Stimulated activated CD8-positive, alpha-beta memory T cell treated with anti-CD3 and anti-CD28 coated beads, Interleukin-7, amount 100 ng/mL, for 1 hour (primary cell): Measurements from ENCODE around the gene ADSL.

Experiments
- DNase-seq, 2 donors: peaks; one replicate each; pipeline ENCODE4 v3.0.0-alpha.2; 2020; ENCODE audit warnings: low read depth in 2 of 2

The ADSL gene

DNA sequence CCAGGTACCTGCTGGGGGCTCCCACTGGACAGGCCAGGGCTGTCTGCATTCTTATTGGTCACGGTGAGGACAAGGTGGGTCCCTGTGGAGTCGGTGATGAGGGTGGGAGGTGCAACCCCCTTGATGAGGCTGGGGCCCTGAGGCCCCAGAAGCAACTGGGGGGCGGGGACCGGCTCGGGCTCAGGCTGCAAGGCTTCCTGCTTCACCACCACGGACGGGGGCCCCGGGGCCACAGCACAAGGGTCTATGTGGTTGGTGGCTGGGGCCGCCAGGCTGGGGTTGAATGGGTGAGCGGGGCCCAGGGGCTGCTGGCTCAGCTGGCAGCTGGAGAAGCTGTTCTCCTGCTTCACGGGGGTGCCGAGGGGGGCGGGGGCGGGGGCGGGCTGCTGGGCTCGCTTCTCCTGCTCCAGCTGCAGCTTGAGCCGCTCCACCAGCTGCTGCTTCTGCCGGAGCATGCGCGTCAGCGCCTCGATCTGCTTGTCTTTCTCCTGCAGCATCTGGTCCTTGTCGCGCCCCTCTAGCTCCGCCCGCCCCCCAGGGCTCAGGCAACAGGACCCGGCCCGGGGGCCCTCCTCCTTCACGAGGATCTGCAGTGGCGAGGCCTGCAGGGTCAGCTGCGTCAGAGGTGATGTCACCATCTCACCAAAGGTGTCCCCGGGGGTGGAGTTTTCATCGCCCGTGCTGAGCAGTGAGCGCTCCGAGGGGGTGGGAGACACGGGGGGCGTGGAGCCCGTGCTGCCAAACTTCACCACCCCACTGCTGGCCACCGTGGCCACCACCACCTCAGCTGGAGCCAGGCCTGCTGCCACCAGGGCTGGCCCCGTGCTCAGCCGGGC lies 72.3 kb downstream of the ADSL start:
- DNase-seq: no peak

DNA sequence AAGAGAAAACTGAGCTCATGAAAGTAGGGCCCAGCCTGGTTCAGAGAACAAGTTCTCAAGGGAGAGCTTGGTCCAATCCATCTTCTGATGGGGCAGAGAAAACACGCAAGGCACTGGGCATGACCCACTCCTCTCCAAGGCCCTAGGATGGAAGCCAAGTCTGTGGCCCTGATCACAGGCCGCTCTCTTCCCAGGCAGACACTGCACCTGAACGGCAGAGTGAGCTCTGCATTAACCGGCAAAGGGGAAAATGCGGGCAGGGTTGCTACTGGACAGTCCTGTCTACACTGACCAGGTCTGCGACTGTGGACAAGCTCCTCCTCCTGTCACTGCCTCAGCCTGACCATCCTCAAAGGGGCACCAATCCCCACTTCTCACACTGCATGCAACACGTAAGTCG lies 73.4 kb downstream of the ADSL start:
- DNase-seq: no peak

DNA sequence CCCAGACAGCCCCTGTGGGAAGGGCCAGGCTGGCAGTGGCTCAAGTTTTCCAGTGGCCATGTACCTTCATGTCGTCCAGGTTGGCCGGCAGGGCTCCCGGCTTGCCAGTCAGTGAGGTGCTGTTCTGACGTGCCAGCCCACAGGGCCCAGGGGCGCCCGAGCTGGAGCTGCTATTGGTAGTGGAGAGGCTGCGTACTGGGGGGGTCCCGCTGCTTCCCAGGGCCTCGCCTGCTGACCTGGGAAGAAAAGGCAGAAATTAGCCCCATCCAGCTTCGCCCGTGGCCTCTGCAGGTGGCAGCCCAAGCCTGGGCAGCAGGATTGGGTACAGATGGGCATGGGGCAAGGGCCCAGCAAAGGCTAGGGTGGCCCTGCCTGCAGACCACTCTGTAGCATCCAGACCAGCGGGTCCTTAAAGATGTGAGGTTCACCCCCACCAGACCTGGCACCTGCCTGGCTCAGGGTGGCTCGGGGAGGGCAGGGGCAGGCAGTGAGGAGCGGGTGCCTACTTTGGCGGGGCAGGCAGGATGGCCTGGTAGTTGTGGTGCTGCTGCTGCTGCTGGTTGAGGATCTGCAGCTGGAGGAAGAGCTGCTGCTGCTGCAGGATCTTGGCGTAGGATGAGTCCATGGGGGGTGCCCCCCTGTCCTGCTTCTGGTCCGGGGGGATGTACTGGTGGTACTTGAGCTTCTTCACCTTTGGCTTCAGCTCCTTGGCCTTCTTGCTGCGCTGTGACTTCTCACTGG lies 74.2 kb downstream of the ADSL start:
- DNase-seq: no peak

DNA sequence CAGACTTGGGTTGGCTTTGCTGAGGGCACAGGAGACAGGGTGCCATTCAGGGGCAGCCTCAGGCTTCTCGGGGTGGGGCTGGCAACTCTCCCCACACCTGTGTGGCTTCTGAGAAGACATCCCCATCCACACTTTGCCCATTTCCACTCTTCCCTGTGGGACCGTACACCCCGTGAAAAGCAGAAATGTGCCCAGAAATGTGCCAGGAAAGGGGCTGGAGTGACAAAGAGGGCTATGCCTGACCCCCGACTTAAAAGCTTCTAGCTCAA lies 74.7 kb downstream of the ADSL start:
- DNase-seq: no peak

DNA sequence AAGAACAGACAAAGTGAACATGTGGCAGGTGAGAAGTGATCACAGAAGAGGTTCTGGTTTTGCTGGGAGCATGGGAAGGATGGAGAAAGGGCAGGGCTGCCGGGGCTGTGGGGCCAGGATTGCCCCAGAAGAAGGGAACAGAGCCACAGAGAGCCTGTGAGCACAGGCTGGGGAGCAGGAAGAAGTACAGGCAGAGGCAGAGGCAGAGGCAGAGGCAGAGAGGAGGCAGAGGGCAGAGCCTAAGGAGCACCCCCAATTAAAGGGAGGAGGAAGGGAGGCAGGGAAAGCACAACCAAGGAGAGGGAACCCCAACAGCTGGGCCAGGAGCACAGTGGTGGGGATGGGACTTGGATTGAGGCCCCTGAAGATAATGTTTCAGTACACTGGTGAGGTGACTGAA lies 75.6 kb downstream of the ADSL start:
- no peak for DNase-seq

DNA sequence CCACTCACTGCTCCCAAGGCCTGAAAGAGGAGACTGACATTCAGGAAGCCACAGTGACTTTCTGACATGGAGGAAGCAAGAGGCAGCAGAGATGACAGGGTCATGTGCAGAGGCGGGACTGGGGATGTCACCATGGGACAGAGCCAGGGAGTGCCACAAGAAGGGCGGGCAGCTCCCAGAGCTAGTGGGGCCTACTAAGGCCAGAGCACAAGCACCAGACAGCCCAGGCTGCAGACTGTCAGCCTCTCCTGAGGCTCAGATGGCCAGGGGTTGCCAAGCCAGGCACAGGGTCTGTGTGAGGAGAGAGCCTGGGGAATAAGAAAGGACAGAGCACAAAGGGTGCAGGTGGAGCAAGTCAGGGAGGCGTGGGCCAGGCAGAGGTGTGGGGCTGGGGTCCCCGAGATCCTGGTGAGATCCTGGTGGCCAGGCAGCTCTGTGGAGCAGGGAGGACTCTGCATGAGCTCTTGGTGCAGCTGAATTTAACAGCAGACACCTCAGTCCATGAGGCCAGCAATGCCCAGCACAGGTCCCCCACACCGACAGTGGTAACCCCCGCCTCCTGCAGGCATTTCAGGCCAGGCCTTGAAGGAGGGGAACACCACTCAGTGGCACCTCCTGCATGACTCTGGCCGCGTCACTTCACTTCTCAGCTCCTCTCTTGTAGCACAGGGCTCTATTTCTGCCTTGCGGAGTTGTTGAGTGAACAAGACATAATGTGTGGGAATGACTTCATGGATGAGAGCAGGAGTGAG lies 76.4 kb downstream of the ADSL start:
- DNase-seq: no peak

DNA sequence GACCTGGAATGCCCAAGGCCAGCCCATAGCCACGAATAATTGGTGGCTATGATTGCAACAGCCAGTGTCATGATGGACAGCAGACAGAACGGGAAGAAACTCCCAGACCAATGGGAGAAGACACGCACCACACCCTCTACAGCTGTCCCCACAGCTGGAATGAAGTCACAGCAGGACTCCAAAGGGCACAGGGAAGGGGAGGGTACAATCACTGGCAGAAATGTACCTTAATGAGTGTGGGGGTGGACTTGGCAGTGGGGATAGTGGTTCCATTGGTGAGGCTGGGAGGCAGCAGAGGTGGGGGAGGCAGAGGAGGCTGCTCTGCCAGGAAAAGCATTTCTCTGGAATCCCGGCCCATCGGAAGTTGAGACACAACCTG lies 77.0 kb downstream of the ADSL start:
- no peak for DNase-seq

DNA sequence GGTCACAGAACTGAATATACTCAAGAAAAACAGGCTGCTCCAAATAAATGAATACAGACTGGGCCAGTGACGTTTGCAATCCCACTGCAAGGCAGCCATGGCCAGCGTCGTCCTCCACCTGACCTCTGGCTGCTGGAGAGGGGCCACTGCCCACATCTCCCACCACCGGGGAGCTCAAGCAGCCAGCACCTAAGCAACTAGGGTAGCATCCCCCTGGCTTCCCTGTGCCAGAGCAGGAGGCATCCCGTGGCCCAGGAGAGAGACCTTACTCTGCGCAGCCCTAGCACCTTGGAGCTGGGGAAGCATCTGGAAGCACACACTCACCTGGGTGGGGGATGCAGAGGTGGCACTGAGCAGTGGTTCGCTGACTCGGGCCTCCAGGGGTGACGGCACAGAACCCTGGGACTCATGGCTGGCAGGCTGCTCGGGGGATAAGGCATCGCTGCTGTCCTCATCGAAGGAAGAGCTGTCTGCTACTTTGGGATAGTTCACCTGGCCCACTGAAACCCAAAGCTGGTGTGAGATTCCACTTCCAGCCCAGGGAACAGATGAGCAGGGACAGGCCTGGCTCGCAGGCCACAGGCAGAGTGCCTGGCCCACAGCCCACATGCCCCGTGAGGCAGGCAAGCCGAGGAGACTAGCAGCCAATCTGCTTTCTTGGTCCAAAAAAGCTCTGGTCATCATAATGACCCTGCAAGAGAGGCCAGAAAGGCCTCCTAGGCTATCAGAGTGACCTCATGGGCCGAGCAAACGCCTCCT lies 77.8 kb downstream of the ADSL start:
- no peak for DNase-seq

DNA sequence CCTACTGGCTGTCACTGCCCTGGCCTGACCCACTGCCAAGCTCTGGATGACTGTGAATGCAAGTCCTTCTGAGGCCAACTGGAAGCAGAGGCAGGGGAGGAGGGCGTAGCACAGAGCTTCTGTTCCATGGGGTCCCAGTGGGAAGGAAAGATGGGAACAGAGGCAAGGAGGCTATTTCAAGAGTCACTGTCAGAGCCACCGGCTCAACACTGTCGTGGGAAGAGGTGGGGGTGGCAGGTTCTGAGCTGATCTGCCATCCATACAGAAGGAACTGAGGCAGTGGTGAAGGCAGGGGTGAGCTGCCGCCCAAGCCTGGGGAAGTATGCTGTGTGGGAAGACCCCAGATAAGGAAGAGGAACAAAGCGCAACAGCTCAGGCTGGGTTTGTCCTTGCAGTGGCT lies 78.8 kb downstream of the ADSL start:
- DNase-seq: no peak

DNA sequence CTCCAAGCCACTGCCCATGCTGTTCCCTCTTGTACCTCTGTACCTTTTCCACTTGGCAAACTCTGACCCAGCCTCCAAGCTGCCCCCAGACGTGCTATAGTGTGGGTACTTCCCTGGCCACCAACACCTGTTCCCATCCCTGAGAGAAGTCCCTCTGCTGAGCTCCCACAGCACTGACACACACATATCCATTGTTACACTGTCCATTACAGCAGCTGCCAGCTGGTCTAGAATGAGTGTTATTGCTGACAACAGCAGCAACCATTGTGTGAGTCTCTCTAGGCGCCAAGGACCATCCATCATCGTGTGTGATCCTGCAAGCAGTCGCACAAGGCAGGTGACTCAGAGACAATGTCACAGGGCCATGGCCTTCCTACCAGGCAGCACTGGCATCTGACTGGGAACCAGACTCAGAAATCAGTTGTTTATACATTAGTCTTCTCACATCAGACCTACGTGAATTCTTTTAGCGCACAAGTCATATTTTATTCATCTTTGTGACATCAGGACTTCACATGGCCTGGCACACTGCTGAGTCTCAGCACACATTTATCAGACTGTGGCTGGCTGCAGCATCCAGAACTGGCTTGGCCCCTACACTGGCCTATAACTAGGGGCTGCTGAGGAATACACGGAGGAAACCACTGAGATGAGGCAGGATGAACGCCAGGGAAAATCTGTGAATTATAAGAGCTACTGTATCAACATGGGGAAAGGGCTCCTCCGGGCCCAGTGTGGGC lies 80.5 kb downstream of the ADSL start:
- DNase-seq: no peak

DNA sequence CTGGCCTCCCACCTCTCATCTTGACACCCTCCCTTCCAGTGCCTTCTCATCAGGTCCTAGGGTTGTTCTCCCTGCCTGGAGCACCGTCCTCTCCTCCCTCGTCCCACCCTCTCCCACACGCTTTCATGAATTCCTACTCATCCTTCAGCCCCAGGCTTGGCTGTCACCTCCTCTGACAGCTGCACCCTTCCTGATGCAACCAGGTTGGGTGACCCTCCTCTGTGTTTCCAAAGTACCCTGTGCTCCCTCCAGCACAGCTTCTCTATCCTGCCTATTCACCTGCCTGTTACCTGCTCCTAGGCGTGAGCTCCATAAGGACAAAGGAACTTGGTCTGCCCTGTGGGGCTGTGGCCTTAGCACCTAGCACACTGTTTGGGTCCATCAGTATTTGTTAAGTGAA lies 82.5 kb downstream of the ADSL start:
- no peak for DNase-seq

DNA sequence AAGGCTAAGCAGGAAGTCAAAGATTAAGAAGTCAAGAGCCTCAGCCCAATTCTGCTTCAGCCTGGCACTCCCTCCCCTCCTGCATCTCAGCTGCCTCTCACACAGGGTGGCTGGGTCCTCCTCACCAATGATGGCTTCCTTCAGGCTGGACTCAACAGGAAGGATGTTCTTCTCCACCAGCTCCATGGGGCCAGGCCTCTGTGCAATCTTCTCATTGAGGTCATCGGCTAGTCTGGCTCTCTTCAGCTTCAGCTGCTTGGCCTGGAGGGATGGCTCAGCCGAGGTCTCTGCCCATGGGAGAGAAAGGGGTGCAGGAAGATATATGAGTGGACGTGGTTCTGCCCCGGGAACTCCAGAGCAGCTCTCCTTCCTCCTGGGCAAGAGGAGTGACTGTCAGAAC lies 83.2 kb downstream of the ADSL start:
- no peak for DNase-seq

DNA sequence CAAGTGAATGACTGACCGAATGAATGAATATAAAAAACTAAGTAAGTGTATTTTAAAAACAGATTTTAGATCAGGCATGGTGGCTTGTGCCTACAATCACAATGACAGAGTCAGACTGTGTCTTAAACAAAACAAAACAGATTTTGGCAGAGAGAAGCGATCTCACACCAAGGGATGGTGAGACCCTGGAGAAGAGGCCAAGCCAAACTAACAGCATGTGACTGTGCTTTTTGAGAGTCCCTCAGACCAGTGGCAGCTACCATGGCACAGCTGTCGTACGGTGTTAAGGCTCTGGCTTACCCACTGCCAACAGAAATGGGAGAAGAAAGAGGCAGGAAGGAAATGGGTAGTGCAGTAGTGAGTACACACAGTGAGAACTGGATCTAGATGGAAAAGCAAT lies 84.7 kb downstream of the ADSL start:
- no peak for DNase-seq

DNA sequence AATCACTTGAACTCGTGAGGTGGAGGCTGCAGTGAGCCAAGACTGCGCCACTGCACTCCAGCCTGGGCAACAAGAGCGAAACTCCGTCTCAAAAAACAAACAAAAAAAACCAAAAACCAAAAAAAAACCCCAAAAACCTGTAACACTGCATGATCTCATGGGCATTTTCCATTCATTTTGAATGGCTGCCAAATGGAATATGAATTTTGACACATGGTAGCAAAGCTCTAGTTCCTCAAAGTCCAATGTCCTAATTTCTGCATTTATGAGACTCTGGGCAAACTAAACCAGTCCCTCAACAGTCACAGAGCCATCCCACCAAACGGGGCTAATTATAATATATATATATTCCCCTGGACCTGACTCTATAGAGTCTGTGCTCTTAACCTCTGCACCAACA lies 85.9 kb downstream of the ADSL start:
- DNase-seq: no peak

DNA sequence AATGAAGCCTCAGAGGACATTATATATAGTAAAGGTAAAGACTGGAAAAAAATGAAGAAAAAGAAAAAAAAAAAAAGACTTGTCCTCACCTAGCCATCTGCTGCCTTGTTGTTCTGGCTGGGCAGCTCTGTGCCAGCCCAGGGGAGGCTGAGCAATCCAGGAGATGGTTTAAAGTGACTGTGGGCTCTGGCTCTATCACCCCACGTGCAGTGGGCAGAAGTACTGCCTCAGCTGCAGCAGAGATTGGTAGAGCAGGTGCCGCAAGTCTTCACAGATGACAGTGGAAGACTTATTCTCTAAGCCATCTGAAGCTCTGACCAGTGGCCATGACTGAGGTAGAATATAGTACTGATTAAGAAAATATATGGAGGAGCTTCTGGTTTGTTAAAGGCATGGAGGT lies 86.3 kb downstream of the ADSL start:
- no peak for DNase-seq

DNA sequence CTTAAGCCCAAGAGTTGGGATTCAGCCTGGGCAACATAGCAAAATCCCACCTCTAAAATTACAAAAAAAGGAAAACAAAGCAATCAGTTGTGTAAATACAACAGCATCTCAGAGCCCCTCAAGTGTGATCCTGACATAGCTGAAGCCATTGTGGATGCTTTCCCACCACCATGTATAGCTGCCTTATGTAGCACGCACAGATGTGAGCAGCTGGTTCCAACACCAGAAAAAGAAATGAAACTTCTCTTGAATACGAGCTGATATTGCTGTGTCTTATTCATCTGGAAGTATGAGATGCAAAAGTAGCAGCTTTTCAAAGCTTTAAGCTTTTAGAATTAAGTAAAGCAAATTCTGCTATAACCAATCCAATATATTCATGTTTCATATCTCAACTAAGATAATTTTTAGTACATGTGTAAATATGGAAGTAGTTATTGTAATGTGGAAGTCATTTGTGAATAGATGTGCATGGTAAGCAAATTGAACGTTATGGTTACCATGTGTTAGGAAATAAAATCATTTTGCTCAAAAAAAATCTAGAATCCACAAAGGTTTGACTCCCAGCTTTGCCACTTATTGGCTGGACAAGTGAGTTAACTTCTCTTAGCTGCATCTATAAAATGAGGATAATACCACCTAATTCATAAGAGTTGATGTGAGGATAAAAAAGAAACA lies 87.3 kb downstream of the ADSL start:
- no peak for DNase-seq

DNA sequence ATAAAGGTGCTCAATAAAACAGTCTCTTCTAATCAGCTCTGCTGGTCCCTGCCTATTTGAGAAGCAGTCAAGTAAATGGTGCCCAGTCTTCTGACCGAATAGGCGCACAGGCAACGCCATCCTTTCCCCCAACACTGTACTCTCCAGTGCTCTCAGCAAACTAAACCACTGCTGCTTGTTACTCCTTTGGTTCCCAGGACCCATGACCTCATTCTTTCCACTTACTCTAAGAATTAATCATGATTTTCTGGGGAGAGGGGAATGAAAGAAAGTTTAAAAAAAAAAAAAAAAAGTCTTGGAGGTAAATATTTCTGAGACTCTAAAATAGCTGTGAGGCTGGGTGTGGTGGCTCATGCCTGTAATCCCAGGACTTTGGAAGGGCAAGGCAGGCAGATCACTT lies 87.8 kb downstream of the ADSL start:
- DNase-seq: no peak

DNA sequence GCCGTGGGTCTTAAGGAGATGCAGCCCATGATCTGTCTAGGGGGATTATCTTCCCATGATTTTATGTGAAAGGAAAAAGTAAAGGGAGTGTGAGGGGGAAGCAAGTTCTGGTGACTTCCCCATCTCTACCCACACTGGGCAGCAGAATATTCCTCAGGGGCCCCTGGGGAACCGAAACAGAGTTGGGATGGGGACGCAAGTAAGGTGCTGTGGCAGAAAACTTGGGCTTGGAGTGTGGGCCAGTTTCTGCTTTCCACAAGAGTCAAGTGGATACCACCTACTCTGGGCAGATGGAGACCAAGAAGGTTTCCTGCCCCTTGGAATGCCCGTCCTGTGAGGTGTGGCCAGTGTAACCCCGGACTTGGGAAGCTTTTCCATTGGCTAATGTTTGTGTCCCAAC lies 88.4 kb downstream of the ADSL start:
- no peak for DNase-seq

DNA sequence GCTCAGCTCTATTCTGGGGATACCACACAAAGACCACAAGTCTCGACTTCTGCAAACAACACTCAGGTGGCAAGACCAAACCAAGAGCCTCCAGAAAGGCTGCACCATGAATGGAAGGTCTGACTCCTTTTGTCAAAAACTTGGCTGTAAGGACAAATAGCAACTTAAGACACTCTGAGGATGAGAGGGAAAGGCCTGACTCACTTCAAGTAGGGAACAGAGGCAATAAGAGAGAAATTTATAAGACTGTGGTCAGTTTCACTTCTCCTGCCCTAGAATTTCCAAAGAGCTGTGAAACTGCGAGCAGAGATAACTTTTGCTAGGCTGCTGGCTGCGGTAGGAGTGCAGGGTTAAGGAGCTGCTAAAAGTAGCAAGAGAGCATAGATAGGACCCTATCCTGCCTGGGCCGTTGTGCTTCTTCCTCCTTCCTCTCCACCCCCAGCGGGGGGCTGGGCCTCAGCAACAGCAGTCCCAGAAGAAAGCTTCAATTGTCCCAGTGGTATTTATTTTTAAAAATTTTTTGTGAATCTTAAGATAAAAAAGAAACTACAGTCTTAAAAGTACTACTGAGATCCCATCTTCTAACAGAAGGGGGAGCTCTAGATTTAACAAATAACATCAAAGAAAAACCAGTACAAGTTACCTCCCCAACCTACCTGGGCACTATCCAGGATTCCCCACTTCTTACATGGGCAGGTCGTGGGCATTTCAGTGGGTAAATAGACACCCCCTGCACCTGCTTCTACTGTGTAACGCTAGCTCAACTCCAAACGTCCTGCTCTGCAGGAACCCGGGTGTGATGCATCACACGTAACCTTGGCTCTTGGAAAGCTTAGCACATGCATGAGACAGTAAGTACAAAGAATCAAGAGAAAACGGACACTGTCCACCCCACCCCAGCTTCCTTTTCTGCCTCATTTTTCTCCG lies 90.5 kb downstream of the ADSL start:
- no peak for DNase-seq
